NCI-H345 (cell line): ENCODE data around the gene SPDEF.

Experiments used
- DNase-seq: peaks from one replicate; lab custom pipeline; 2025; lab: John Stamatoyannopoulos, UW

The SPDEF gene

GRCh38 chr6:34514593-34515472 lies 41.3 kb downstream of the SPDEF start:
- DNase-seq: no peak

DNA sequence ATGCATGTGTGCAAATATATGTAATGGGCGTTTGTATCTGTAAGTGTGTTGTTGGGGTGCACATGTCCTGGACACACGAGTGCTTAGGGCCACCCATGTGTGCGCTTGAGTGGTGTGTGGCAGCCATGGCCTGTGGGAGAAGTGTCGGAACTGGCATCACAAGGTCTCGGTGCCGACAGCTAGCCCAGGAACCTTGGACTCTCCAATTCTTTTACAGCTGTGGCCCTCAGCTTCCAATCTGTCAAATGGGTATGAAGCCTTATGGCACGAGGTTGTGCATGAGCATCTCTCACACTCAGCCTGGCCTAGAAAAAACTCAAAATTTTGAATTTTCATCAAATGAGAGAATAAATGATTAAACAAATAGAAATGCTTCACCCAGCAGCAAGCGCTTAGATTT lies 42.0 kb downstream of the SPDEF start:
- DNase-seq: no peak

DNA sequence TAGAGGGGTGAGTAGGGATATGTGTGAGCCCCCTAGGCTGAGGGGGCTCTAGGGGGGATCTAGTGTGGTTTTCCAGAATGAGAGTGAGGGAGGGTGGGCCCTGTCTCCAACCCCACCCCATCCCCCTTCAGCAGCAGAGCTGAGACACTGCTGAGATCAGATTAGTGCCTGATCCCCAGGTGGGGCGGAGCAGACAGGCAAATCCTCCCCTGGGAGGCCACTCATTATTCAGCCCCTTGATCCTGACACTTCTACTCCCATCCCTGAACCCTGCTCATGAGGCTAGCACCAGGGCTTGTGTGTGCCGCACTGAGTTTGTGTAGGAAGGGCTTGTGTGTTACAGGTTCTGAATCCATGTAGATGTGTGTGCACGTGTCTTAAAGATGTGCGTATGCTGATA lies 42.5 kb downstream of the SPDEF start:
- no peak for DNase-seq

DNA sequence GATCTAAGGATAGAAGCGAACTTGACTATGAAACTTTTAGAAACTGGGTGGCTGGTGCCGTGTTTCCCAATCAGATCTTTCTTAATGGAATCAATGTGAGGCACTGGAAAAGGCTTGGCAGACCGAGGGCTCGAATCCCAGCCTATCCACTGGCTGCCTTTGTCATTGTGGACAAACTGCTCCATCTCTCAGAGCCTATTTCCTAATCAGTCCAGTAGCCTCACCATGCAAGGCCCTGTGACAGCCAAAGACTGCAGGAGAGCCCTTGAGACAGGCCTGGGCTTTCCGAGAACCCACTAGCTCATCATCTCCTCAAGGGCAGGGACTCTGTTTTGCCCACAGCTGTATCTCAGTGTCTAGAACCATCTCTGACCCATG lies 43.4 kb downstream of the SPDEF start:
- DNase-seq: no peak

DNA sequence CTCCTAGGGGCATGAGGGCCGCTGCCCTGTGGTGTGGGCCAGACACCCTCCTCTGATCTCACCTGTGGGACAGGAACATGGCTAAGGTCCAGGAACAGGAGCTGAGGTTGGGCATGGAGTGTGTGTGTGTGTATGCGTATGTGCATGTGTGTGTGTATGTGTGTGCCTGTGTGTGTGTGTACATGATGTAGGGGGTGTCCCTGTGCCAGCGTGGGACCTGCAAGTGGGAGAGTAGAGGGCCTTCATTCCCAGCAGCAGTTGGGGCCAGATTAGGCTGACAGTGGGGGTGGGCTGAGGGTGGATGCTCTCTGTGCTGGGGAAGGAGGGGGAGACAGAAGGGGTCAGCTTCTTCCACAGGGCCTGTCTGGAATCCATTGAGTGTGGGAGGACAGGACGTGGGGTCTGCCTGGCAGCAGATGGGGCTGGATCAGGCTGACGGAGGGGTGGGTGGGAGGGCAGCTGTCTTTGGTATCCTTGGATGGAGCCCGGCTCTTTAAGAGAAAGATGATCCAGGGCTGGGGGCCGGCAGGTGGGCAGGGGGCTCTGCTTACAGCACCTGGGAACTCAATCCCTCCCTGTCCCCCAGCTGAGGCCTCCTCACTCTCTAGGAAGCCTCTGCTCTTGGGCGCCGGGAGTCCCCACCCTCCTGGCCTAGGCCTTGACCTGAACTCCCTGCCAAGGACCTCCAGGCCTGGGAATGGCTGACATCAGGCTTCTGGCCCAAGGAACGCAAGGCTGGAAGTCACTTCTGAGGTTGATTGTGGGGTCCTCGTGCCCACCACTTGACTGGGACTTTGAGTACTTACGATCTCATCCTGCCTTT lies 44.0 kb downstream of the SPDEF start:
- DNase-seq: no peak

GRCh38 chr6:34511214-34511914 lies 44.8 kb downstream of the SPDEF start:
- no peak for DNase-seq

DNA sequence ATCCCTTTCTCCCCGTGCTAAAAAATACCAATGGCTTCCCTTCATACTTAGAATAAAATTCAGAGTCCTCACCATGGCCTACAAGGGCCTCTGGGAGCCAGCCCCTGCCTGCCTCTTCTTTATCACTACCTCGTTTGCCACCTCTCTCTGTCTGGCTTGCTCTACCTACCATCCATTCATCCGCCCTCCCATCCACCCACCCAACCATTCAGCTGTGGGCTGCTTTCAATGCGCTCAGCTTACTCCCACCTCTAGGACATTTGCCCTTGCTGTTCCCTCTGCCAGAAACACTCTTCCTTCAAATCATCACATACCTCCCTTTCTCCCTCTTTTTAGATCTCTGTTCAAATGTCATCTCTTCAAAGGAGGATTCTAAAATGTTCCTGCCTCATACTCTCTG lies 45.8 kb downstream of the SPDEF start:
- no peak for DNase-seq

- DNase-seq: no peak
Measured at GRCh38 chr6:34509782-34510181, 46.3 kb downstream of the SPDEF start.

- DNase-seq: no peak
Measured at GRCh38 chr6:34508425-34508824, 47.7 kb downstream of the SPDEF start.

DNA sequence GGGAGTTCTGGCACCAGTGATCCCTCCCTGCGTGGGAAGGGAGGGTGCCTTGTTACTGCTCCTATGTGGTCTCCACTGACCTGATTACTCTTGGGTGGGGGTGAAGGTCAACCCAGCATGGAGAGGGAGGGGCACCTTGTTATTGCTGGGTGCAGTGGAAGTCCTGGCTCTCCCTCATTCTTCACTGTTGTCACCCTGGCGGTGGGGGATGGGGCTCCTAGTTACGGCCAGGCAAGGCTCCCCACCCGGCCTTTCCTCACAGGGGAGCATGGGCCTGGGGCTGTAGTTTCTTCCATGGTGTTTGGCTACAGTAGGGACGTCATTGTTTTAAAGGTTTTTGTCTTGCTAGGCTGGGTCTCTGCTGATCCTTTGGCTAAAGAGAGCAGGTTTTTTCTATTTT lies 49.4 kb downstream of the SPDEF start:
- no peak for DNase-seq

GRCh38 chr6:34497411-34497810 lies 58.7 kb downstream of the SPDEF start:
- no peak for DNase-seq

DNA sequence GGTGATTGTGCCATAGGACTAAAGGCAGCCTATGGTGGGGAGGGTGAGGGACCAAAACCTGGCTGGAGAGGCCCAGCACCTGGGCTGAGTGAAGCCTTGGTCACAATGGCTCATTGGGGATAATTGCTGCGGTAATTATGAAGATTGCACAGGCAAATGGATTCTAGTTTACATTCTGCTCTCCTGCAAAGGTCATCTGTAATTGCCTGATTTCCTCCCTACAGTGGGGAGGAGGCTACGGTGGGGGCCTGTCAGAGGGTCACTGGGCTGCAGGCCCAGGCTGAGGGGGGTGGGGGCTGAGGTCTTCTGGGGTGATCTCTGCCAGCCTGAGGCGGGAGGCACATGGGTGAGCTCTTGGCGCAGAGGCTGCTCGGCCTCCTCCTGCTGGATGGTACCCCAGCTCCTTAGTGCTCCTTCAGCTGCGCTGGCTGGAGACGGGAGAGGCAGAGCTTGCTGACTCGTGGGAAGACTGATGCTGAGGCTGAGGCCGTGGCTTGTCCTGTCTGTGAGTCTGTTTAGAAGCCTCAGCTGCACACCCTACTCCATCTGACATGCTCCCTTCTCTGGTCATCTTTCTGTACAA lies 59.9 kb downstream of the SPDEF start:
- no peak for DNase-seq

DNA sequence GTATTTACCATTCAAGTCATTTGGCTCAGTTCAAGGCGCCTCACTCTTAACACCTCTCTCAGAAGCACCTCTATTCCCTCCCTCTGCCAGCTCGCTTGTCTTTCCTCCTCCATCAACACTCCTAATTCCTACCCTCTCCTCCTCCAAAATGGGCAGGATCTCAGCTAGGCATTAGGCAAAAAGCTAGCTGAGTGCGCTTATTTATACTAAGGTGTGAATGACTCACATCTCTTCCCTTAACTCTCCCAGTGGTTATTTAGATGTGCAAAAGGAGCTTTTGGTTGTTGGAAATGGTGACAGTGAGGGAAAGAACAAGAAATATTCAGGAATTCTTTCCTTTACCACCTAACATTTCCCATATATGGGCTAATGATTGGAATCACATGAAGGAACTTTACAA lies 61.2 kb downstream of the SPDEF start:
- DNase-seq: no peak

GRCh38 chr6:34493344-34493743 lies 62.8 kb downstream of the SPDEF start:
- DNase-seq: no peak

DNA sequence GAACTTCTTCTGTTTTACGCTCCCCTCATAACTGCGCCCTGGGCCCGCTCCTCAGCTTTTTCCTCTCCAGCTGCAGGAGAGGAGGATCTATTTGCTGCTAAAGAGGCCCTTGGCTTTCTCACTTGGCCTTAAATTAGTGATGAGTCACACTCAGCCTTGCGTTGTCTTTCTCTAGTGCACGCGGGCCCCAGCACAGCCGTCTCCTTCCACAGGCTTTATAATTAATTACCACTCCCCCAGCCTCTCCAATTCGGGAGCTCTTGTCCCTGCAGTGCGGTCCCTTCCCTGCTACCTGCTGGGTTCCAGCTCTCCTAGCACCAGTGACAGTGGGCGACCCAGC lies 65.1 kb downstream of the SPDEF start:
- peak; percentile 21 for DNase-seq

GRCh38 chr6:34490390-34491090 lies 65.6 kb downstream of the SPDEF start:
- no peak for DNase-seq

DNA sequence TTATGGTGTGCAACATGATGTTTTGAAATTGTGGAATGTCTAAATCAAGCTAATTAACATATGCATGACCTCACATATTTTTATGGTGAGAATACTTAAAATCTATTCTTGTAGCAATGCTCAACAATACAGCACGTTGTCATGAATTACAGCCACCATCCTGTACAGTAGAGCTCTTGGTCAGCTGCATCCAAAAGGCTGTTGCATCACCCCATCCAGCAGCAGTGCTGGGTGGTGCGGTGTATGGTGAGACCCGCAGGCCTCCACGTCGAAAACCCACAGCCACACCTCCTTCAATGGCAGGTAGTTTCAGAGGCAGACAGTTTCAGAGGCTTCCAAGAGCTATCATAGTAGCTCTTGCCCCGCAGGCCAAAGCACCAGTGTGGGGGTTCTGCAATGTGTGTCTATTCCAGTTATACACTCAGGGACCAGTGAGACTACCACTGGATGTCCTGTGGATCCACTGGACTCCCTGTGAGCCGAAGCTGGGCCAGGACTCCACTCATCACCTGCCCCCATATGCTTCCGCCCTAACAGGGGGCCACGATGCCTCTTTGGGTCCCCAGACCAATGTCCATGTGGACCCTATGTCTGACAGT lies 66.8 kb downstream of the SPDEF start:
- DNase-seq: no peak
